ENCODE results near the gene ZNF670. TPM values are rescaled to one million over a fixed set of nuclear protein-coding genes. Genes with fewer than 3 reads are reported as not detected.

ZNF670 gene
- total RNA-seq, 1 experiment from 2014 or later, result 6.0 TPM

DNA sequence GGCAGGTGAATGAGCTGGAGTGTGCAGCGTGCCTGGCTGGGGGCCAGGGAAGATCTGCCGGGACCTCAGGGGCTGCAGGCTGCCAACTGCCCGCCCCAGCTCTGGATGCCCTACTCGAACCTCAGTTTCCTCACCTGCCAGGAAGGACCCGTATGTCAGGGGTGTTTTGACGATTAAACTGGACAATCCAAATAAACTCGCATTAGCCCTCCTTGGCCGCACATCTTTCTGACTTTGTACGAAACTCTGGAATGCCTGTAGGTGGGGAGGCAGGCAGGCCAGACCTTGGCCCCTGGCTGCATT is 33.8 kb upstream of the ZNF670 start:
- BruUV-seq (replicated peaks), result no TSS peak

DNA sequence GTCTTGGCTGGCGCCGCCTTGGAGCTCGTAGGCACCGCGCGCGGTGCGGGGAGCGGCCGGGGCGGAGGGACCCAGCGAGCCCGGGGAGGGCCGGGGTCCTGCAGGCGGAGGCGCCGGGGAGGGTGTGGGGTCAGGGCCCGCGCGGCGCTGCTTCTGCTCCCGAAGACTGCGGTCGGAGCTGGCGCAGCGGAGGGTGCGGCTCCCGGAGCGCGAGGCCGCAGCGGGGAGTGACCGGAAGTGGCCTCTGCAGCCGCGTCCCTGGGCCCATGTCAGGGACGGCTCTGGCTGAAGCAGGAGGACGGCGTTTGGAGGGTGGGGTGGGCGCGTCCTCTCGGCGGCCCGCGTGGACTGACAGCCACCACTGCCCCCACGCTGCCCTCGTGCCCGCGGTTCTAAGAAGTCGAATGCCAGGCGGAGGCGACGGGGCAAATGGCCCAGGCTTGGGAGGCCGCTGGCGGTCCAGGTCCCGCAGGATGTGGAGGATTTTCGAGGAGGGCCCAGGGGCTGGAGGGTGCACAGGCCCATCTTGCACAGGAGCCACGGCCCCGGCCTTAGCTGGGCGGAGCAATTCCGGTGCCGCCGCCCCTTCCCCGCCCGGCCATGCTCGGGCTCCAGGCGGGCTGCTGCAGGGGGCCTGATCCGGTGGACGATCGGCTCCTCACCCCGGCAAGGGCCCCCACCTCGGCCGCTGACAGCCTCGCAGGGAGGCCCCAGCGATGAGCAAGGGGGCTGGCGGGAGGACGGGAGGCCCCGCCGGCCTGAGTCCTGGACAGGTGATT is 33.3 kb upstream of the ZNF670 start:
- ChIA-PET POLR2A (interaction anchor here (0.6 kb wide), 3 partner anchors 34 to 1534 kb away, joined by 3 to 4 read pairs (median 3); partner anchors contain the start of gene ZNF670), CTCF (no interaction called here)
- no peaks in the 10 kb centered on the region for H3K27me3 ChIP-seq (replicated peaks; ENCODE audit: control insufficient read depth, insufficient read depth, low read length)
- peaks cover 6% of the 10 kb centered on the region; the same call in 1 of the 2 replicates for H3K4me1 ChIP-seq
- intact Hi-C loops (cut with micrococcal nuclease; ENCODE audit: unreplicated experiment), result no loop called here
- Mint-ChIP-seq H3K4me1 (ENCODE audit: low read depth, unreplicated experiment) (no peaks in the 10 kb centered on the region), H3K4me3 (ENCODE audit: unreplicated experiment) (peak overlapping the region; percentile 92), H3K9me3 (ENCODE audit: unreplicated experiment) (no peaks in the 10 kb centered on the region), H3K36me3 (ENCODE audit: insufficient read depth, unreplicated experiment) (peaks cover 18% of the 10 kb centered on the region), H3K27ac (ENCODE audit: unreplicated experiment) (no peak overlapping the region), H3K27me3 (ENCODE audit: insufficient read depth, unreplicated experiment) (no peaks in the 10 kb centered on the region)
- no TSS peak for BruUV-seq (replicated peaks)
- H3K4me3 ChIP-seq (ENCODE audit: low read depth, low read length), result peak overlapping the region; percentile 72
- peak; percentile 68 to 77 for DNase-seq
- H3K9me3 ChIP-seq, result no peaks in the 10 kb centered on the region
- no peaks in the 10 kb centered on the region for H3K36me3 ChIP-seq (ENCODE audit: control insufficient read depth, insufficient read depth, low read length)
- TF ChIP-seq, protein P1, sequence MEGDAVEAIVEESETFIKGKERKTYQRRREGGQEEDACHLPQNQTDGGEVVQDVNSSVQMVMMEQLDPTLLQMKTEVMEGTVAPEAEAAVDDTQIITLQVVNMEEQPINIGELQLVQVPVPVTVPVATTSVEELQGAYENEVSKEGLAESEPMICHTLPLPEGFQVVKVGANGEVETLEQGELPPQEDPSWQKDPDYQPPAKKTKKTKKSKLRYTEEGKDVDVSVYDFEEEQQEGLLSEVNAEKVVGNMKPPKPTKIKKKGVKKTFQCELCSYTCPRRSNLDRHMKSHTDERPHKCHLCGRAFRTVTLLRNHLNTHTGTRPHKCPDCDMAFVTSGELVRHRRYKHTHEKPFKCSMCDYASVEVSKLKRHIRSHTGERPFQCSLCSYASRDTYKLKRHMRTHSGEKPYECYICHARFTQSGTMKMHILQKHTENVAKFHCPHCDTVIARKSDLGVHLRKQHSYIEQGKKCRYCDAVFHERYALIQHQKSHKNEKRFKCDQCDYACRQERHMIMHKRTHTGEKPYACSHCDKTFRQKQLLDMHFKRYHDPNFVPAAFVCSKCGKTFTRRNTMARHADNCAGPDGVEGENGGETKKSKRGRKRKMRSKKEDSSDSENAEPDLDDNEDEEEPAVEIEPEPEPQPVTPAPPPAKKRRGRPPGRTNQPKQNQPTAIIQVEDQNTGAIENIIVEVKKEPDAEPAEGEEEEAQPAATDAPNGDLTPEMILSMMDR (IDR thresholded peaks at IDR 0.05; ENCODE audit: insufficient read depth in 1 of 2, low read depth in 1 of 2, low read length in 1 of 2, severe bottlenecking in 1 of 2, unreplicated experiment in 1 of 2), result no peak

More for the DNA sequence above, 33.8 kb upstream of the ZNF670 start:
- H3K4me3 Mint-ChIP-seq (ENCODE audit: unreplicated experiment), result peak overlapping the region; percentile 92
- TF ChIP-seq, protein P1 (IDR thresholded peaks at IDR 0.05; ENCODE audit: insufficient read depth in 1 of 2, low read depth in 1 of 2, low read length in 1 of 2, severe bottlenecking in 1 of 2, unreplicated experiment in 1 of 2), result no peak
- H3K4me1 Mint-ChIP-seq (ENCODE audit: low read depth, unreplicated experiment), result no peaks in the 10 kb centered on the region
- Histone ChIP-seq H3K4me1 (peaks cover 6% of the 10 kb centered on the region; the same call in 1 of the 2 replicates), H3K9me3 (no peaks in the 10 kb centered on the region), H3K4me3 (ENCODE audit: low read depth, low read length) (peak overlapping the region; percentile 72), H3K36me3 (ENCODE audit: control insufficient read depth, insufficient read depth, low read length) (no peaks in the 10 kb centered on the region), H3K27me3 (replicated peaks; ENCODE audit: control insufficient read depth, insufficient read depth, low read length) (no peaks in the 10 kb centered on the region)
- CTCF ChIA-PET, result no interaction called here
- H3K27me3 Mint-ChIP-seq (ENCODE audit: insufficient read depth, unreplicated experiment), result no peaks in the 10 kb centered on the region
- intact Hi-C loops (cut with micrococcal nuclease; ENCODE audit: unreplicated experiment), result no loop called here
- no peaks in the 10 kb centered on the region for H3K9me3 Mint-ChIP-seq (ENCODE audit: unreplicated experiment)
- peaks cover 18% of the 10 kb centered on the region for H3K36me3 Mint-ChIP-seq (ENCODE audit: insufficient read depth, unreplicated experiment)
- POLR2A ChIA-PET, result no interaction called here
- no peak overlapping the region for H3K27ac Mint-ChIP-seq (ENCODE audit: unreplicated experiment)
- no peak for DNase-seq

DNA sequence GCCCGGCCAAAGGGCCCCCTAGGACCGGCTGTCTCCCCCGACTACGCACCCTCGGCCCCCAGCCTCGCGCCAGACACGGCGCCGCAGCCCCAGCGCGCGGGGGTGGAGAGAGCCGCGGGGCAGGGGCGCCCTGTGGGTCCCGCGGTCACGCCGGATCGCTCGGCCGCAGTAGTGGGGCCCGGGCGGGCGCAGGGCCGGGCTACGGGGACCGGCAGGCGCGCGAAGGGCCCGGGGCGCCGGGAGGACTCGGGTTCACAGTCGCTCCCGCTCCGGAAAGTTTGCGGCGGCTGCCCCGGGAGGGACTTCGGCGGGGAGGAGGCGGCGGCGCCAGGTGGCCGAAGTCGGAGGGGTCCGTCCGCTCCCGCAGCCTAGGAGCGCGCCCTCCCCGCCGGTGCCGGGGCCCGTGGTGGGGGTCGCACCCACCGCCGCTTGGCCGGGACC is 32.7 kb upstream of the ZNF670 start:
- peaks cover 18% of the 10 kb centered on the region for H3K36me3 Mint-ChIP-seq (ENCODE audit: insufficient read depth, unreplicated experiment)
- CTCF ChIA-PET, result no interaction called here
- peak in 1 of 2 experiments; percentile 49 for DNase-seq
- H3K9me3 Mint-ChIP-seq (ENCODE audit: unreplicated experiment), result no peaks in the 10 kb centered on the region
- Histone ChIP-seq H3K27me3 (replicated peaks; ENCODE audit: control insufficient read depth, insufficient read depth, low read length) (no peaks in the 10 kb centered on the region), H3K4me3 (ENCODE audit: low read depth, low read length) (peak overlapping the region; percentile 72), H3K9me3 (no peaks in the 10 kb centered on the region), H3K36me3 (ENCODE audit: control insufficient read depth, insufficient read depth, low read length) (no peaks in the 10 kb centered on the region), H3K4me1 (peaks cover 6% of the 10 kb centered on the region; the same call in 1 of the 2 replicates)
- peak overlapping the region; percentile 18 for H3K27ac Mint-ChIP-seq (ENCODE audit: unreplicated experiment)
- POLR2A ChIA-PET, result interaction anchor here (0.6 kb wide), 2 partner anchors 181 to 1533 kb away, joined by 3 to 4 read pairs; no protein-coding TSS in a partner anchor
- BruUV-seq (replicated peaks), result no TSS peak
- H3K4me1 Mint-ChIP-seq (ENCODE audit: low read depth, unreplicated experiment), result no peaks in the 10 kb centered on the region
- TF ChIP-seq, protein P1 (IDR thresholded peaks at IDR 0.05; ENCODE audit: insufficient read depth in 1 of 2, low read depth in 1 of 2, low read length in 1 of 2, severe bottlenecking in 1 of 2, unreplicated experiment in 1 of 2), result no peak
- H3K27me3 Mint-ChIP-seq (ENCODE audit: insufficient read depth, unreplicated experiment), result no peaks in the 10 kb centered on the region
- peak overlapping the region; percentile 92 for H3K4me3 Mint-ChIP-seq (ENCODE audit: unreplicated experiment)
- intact Hi-C loops (cut with micrococcal nuclease; ENCODE audit: unreplicated experiment), result no loop called here
